ENCODE data around the gene PCNX1. TPM values are rescaled to one million over a fixed set of nuclear protein-coding genes. Genes with fewer than 3 reads are reported as not detected.

The PCNX1 gene
- total and polyA plus RNA-seq, 9 of the 15 experiments (the other 6 are each of a cell fraction or from before 2014, with no cell fraction given) = 0.30 to 4.5 (median 2.3) TPM

DNA sequence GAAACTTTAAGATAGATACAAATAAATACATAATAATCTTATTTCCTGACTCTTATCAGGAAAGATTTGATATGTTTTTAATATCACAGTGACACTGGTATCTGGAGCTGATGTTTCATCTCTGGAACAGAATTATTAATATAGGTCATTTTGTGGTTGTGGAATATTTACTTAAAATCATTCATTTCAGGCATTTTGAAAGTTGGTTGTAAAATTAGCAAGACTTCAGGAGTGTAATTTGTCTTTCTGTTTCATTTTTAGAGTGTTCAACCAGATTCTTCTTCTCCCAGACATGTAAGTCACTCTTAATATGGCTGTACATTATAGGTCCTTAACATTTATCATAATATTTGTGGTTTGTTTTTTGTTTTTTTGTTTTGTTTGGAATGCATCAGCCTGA lies 115.7 kb downstream of the PCNX1 start:
- H2AFZ ChIP-seq (ENCODE audit: low read depth, low read length) = no peak overlapping the region
- no peaks in the 10 kb centered on the region for H3K4me1 ChIP-seq (replicated peaks in 1 of 2; ENCODE audit: control insufficient read depth in 2 of 2, insufficient read depth in 2 of 2, low read length in 2 of 2)
- ATAC-seq = no peak
- H3K9ac ChIP-seq (ENCODE audit: insufficient read depth in 1 of 2, low read depth in 2 of 2, low read length in 2 of 2) = no peak overlapping the region
- in situ Hi-C loops (cut with MboI) = no loop called here
- no peaks in the 10 kb centered on the region for H3K79me2 ChIP-seq (ENCODE audit: control insufficient read depth, insufficient read depth, low read length)
- no peaks in the 10 kb centered on the region for H3K27me3 ChIP-seq (ENCODE audit: control insufficient read depth in 2 of 2, insufficient read depth in 2 of 2, low read length in 2 of 2)
- H3K4me3 ChIP-seq = no peak overlapping the region
- CTCF ChIA-PET (ENCODE audit: low intra/inter-chr PET ratio) = no interaction called here
- H3K9me3 ChIP-seq (replicated peaks; ENCODE audit: control insufficient read depth, insufficient read depth, low read depth, low read length) = no peaks in the 10 kb centered on the region
- H3K36me3 ChIP-seq (ENCODE audit: control insufficient read depth, insufficient read depth, low read length) = no peaks in the 10 kb centered on the region
- no TSS peak for BruUV-seq (replicated peaks)
- intact Hi-C loops (cut with micrococcal nuclease) = no loop called here
- H4K20me1 ChIP-seq (replicated peaks; ENCODE audit: control insufficient read depth, insufficient read depth, low read length) = no peaks in the 10 kb centered on the region
- no peak overlapping the region for H3K4me2 ChIP-seq (ENCODE audit: insufficient read depth, low read length)
- POLR2A ChIA-PET = no interaction called here
- H3K27ac ChIP-seq (ENCODE audit: extremely low read depth, low read depth, low read length) = no peak overlapping the region
- no peak for DNase-seq (ENCODE audit: extremely low read depth in 1 of 4, low spot score in 3 of 4)
- no peak for FAIRE-seq
- no peaks in the 10 kb centered on the region for H3K9me1 ChIP-seq (ENCODE audit: control insufficient read depth, insufficient read depth, low read length)
- TF ChIP-seq FUS (optimal IDR thresholded peaks at IDR 0.05; ENCODE audit: low read depth, low read length) (no peak), BCOR (IDR thresholded peaks at IDR 0.05) (no peak), HNRNPUL1 (IDR thresholded peaks at IDR 0.05; ENCODE audit: low read length) (no peak), ZNF75A (CRISPR knock-in tag; IDR thresholded peaks at IDR 0.05) (no peak), MEIS2 (IDR thresholded peaks at IDR 0.05; ENCODE audit: partially characterized antibody) (no peak)
- TF ChIP-seq, protein P1, sequence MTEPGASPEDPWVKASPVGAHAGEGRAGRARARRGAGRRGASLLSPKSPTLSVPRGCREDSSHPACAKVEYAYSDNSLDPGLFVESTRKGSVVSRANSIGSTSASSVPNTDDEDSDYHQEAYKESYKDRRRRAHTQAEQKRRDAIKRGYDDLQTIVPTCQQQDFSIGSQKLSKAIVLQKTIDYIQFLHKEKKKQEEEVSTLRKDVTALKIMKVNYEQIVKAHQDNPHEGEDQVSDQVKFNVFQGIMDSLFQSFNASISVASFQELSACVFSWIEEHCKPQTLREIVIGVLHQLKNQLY (CRISPR knock-in tag; conservative IDR thresholded peaks at IDR 0.05) = no peak
- TF ChIP-seq, protein P2, sequence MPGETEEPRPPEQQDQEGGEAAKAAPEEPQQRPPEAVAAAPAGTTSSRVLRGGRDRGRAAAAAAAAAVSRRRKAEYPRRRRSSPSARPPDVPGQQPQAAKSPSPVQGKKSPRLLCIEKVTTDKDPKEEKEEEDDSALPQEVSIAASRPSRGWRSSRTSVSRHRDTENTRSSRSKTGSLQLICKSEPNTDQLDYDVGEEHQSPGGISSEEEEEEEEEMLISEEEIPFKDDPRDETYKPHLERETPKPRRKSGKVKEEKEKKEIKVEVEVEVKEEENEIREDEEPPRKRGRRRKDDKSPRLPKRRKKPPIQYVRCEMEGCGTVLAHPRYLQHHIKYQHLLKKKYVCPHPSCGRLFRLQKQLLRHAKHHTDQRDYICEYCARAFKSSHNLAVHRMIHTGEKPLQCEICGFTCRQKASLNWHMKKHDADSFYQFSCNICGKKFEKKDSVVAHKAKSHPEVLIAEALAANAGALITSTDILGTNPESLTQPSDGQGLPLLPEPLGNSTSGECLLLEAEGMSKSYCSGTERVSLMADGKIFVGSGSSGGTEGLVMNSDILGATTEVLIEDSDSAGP (CRISPR knock-in tag; IDR thresholded peaks at IDR 0.05) = no peak
- TF ChIP-seq, protein P3, sequence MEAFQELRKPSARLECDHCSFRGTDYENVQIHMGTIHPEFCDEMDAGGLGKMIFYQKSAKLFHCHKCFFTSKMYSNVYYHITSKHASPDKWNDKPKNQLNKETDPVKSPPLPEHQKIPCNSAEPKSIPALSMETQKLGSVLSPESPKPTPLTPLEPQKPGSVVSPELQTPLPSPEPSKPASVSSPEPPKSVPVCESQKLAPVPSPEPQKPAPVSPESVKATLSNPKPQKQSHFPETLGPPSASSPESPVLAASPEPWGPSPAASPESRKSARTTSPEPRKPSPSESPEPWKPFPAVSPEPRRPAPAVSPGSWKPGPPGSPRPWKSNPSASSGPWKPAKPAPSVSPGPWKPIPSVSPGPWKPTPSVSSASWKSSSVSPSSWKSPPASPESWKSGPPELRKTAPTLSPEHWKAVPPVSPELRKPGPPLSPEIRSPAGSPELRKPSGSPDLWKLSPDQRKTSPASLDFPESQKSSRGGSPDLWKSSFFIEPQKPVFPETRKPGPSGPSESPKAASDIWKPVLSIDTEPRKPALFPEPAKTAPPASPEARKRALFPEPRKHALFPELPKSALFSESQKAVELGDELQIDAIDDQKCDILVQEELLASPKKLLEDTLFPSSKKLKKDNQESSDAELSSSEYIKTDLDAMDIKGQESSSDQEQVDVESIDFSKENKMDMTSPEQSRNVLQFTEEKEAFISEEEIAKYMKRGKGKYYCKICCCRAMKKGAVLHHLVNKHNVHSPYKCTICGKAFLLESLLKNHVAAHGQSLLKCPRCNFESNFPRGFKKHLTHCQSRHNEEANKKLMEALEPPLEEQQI (IDR thresholded peaks at IDR 0.05) = no peak
- TF ChIP-seq, protein P4, sequence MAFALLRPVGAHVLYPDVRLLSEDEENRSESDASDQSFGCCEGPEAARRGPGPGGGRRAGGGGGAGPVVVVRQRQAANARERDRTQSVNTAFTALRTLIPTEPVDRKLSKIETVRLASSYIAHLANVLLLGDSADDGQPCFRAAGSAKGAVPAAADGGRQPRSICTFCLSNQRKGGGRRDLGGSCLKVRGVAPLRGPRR (CRISPR knock-in tag; IDR thresholded peaks at IDR 0.05) = no peak
